ENCODE results near the gene RPS6KB2. TPM values are rescaled to one million over a fixed set of nuclear protein-coding genes. Genes with fewer than 3 reads are reported as not detected.

Gene RPS6KB2
- polyA plus RNA-seq (ENCODE audit: low read depth in 6 of 6), result 10 to 100 TPM; 37.9 to 54.7 (median 50.0) TPM

DNA sequence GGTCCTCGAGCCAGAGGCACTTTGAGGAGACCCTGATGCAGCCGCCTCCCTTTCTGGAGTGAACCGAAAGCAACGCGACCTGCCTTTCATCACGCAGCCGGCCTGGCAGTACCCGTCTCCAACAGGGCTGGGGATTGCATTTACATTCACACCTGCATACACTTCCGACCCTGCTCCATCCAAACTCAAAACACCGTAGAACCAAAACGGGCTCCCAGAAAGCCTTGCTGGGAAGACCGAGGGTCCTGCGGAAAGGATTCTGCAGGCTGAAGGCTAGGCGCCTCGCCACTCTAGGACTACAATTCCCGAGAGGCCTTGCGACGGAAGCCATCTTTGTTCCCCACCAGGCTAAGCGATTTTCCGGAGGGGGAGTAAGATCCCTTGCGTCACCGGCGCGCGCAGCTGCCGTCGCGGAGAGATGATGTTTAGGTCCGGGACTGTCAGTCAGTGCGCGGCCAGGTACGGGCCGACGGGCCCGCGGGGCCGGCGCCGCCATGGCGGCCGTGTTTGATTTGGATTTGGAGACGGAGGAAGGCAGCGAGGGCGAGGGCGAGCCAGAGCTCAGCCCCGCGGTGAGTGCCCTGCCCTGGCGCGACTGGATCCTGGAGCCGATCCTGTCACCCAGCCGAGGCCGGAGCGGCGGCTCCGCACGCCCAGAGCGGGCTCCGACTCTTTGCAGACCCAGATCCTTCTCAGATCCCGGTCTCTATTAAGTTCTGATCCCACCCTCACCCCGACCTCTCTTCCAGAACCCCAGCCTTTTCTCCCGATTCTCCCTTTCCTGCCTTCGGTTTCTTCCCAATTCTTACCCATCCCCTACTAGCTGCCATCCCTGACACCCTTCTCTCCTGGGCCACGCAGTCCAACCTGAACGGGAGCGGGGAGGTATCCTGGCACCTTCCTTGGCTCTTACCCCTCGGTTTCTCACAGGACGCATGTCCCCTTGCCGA, at the start of gene RPS6KB2:
Gene RPS6KB2 (plus strand): TSS at position 443 of the 950 bp plus-strand sequence. CDS start 52 bp downstream, at position 495.
- no peaks in the 10 kb centered on the region for H3K27me3 Mint-ChIP-seq
- peaks cover 0 to 7% of the 10 kb centered on the region in 2 donors for H3K36me3 Mint-ChIP-seq
- no peaks in the 10 kb centered on the region for H3K9me3 Mint-ChIP-seq
- ATAC-seq (ENCODE audit: low read depth in 2 of 2) (peak; percentile 92 to 95), DNase-seq (peak; percentile 99)
- H3K4me1 Mint-ChIP-seq, result peaks cover 14 to 49% (median 31%) of the 10 kb centered on the region in 3 donors
- H3K4me3 Mint-ChIP-seq, result peak within 1 kb of the TSS; percentile 86 to 99 (median 98)
- H3K27ac Mint-ChIP-seq, result peak within 1 kb of the TSS; percentile 88 to 98 (median 97)

DNA sequence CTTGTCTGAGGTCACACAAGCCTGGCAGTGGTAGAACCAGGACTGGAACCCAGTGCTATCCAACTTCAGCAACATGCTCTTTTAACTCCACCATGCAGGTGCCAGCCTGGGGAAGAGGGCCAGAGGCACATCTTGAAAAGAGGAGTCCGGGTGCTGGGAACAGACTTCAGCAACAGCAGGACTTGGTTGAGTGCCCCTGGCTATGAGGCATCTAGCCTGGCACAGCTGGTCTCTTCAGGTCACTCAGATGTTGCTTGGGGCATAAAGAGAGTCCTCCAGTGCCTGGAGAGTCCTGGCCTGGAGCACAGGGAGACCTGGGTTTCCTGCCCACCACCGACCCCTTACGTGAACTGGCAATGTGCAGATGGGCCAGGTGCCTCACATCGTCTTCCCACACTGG, 49.8 kb upstream of the RPS6KB2 start:
- H3K27ac Mint-ChIP-seq, result peak overlapping the region in 4 of 6 donors; percentile 38 to 56 (median 54)

DNA sequence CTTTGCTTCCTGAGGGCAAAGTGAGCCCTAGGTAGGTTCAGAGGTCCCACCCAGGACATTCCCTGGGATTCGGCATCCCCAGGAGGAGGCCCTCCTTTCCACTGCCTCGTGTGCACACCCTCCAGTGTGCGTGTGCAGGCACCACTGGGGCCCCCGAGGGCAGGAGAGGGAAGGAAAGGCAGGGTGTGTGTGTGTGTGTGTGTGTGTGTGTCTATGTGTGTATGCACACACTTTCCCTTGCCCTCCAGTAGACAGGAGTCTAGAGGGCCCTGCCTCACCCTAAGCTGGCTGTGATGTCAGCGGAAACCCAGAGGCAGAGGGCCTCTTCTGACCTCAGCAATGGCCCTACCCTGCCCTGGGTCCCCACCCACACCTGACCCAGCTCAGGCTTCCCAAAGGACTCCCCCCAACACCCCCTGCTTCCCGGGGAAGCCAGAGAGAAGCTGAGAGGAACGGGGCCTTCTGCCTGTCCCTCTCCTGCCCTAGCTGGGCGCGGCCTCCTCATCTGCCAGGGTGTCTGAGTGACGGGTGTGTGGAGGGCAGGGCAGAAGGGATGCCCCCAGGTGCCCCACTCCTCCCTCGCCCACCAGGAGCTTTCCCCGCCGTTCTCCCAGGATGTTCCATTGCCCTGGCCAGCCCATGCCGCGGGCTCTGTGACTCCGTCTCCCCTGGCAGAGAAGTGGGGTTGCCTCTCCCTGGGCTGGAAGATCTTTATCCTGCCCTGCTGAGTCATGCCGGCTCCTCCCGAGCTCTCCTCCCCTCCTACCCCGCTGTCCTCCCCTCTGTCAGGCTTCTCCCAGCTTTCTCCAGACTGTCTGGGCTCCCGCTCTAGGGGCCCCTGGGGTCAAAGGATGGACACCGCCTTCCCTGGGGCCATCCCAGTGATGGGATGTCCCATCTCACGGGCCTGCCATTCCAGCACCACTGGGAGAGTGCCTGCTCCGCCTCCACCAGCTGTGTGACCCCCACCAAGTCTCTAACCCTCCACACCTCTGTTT, 48.9 kb upstream of the RPS6KB2 start:
- Mint-ChIP-seq H3K9me3 (no peaks in the 10 kb centered on the region), H3K36me3 (no peaks in the 10 kb centered on the region), H3K4me1 (peaks cover 36 to 58% (median 54%) of the 10 kb centered on the region in 3 donors), H3K4me3 (no peak overlapping the region), H3K27me3 (no peaks in the 10 kb centered on the region), H3K27ac (peak overlapping the region in 4 of 6 donors; percentile 53 to 62 (median 58))
- ATAC-seq (ENCODE audit: low read depth in 2 of 2) (no peak), DNase-seq (no peak)

More for the DNA sequence above, 49.8 kb upstream of the RPS6KB2 start:
- Mint-ChIP-seq H3K4me3 (peak overlapping the region in 3 of 8 donors; percentile 6 to 77 (median 20)), H3K27me3 (no peaks in the 10 kb centered on the region), H3K36me3 (no peaks in the 10 kb centered on the region), H3K9me3 (no peaks in the 10 kb centered on the region), H3K4me1 (peaks cover 42 to 64% (median 59%) of the 10 kb centered on the region in 3 donors)
- DNase-seq, result no peak
- no peak for ATAC-seq (ENCODE audit: low read depth in 2 of 2)

DNA sequence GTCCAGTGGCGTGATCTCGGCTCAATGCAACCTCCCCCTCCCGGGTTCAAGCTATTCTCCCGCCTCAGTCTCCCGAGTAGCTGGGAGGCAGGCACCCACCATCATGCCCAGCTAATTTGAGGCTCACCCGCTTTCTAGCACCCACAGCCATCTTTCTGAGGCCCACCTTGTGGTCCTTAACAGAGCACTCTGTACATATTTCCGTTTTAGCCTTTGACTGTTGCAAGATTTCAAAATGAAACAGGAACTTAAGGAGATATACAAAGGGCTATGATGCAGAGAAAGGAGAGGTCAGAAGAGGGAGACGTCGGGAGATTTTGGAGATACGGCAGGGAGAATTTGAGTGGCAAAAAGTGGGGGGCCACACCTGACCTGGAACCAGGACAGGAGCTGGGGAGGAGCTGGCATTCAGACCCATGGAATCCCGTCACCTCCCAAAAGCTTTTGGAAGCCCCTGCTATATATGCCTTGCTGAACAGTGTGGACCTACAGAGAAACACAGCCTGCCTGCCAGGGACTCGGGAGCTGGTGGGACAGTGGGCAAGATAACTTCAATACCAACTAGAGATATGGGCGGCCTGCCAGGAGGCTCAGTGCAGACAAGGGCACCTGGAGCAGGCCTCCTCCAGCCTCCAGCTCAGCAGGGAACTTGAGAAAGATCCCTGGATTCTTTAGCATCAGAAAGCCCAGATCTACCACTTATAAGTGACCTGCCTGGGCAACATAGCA, 46.9 kb upstream of the RPS6KB2 start:
- ATAC-seq (ENCODE audit: low read depth in 2 of 2) (peak; percentile 81 to 88), DNase-seq (peak; percentile 55)
- H3K27me3 Mint-ChIP-seq, result no peaks in the 10 kb centered on the region
- H3K36me3 Mint-ChIP-seq, result no peaks in the 10 kb centered on the region
- peaks cover 30 to 42% (median 40%) of the 10 kb centered on the region in 3 donors for H3K4me1 Mint-ChIP-seq
- H3K9me3 Mint-ChIP-seq, result no peaks in the 10 kb centered on the region
- H3K4me3 Mint-ChIP-seq, result peak overlapping the region; percentile 5 to 66 (median 60)
- peak overlapping the region; percentile 58 to 96 (median 92) for H3K27ac Mint-ChIP-seq

DNA sequence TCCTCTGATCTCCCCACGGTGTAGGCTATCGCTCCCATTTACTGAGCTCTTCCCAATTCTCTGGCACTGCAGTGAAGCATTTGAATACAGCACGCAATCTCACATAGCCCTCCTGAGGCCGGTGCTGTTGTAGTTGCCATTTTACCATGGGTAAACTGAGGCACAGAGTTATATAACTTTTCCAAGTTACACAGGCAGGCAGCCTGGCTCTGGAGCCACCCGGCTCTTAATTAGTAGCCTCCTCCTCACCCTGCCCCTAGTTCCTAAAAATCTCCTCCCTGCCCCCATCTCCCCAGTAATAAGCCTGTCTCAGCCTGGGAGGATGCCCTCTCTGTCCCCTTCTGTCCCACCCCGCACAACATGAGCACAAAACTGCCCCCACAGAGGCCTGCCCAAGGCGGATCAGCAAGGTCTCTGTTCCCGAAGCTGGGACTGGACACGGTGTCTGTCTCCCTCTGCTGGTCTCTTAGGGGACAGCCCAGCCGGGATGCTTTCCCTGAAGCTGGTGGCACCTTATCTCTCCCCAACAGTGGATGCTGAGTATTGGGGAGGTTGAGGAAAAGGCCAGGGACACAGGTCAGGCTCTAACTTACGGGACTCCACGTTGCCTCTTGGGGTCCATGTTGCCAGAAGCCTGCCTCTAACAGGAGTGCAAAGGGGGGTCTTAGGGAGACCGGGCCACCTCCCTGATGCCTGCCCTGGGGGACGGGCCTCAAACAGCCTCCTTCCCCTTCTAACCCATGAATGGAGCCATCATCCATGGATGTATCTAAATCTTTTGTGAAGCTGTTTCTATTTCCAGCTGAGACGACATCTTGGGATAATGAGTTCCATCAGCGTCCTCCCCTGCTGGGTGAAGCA, 45.8 kb upstream of the RPS6KB2 start:
- DNase-seq (peak; percentile 79), ATAC-seq (ENCODE audit: low read depth in 2 of 2) (peak; percentile 73 to 79)
- no peaks in the 10 kb centered on the region for H3K36me3 Mint-ChIP-seq
- peak overlapping the region in 5 of 6 donors; percentile 58 to 98 (median 91) for H3K27ac Mint-ChIP-seq
- H3K9me3 Mint-ChIP-seq, result no peaks in the 10 kb centered on the region
- peak overlapping the region; percentile 1 to 90 (median 81) for H3K4me3 Mint-ChIP-seq
- H3K4me1 Mint-ChIP-seq, result peaks cover 26 to 41% (median 35%) of the 10 kb centered on the region in 3 donors
- no peaks in the 10 kb centered on the region for H3K27me3 Mint-ChIP-seq

DNA sequence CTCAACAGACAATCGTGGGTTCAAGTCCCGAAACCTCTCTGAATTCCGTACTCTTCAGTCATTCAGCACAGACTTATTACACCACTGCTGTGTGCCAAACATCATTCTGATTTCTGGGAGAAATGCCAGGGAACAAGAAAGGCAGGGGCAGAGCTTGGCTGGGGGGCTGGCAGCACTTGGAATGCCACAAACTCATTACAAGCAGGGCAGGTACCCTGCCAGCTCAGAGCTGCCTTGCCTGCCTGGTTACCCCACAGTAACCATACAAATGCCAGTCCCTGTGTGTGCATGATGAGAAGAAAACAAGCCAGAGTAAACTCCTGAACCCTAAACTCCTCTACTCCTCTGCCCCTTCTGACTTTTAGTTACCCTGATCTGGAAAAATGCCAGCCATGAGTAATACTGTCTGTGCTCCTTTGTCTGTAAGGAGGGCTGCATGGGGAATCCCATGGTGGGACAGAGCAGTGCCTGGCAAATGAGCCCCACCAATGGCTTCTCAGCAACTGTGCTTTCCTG, 43.4 kb upstream of the RPS6KB2 start:
- peak overlapping the region in 1 of 8 donors; percentile 3 for H3K4me3 Mint-ChIP-seq
- H3K4me1 Mint-ChIP-seq, result peaks cover 30 to 43% (median 35%) of the 10 kb centered on the region in 3 donors
- no peaks in the 10 kb centered on the region for H3K27me3 Mint-ChIP-seq
- H3K36me3 Mint-ChIP-seq, result no peaks in the 10 kb centered on the region
- no peaks in the 10 kb centered on the region for H3K9me3 Mint-ChIP-seq
- ATAC-seq (ENCODE audit: low read depth in 2 of 2), result no peak
- peak overlapping the region in 1 of 6 donors; percentile 47 for H3K27ac Mint-ChIP-seq
- no peak for DNase-seq

GRCh38 chr11:67387069-67387468, 41.2 kb upstream of the RPS6KB2 start:
- no peak overlapping the region for H3K27ac Mint-ChIP-seq
- no peaks in the 10 kb centered on the region for H3K27me3 Mint-ChIP-seq
- peaks cover 27 to 33% (median 32%) of the 10 kb centered on the region in 3 donors for H3K4me1 Mint-ChIP-seq
- DNase-seq (no peak), ATAC-seq (ENCODE audit: low read depth in 2 of 2) (no peak)
- H3K36me3 Mint-ChIP-seq, result no peaks in the 10 kb centered on the region
- no peaks in the 10 kb centered on the region for H3K9me3 Mint-ChIP-seq
- H3K4me3 Mint-ChIP-seq, result peak overlapping the region in 1 of 8 donors; percentile 40

DNA sequence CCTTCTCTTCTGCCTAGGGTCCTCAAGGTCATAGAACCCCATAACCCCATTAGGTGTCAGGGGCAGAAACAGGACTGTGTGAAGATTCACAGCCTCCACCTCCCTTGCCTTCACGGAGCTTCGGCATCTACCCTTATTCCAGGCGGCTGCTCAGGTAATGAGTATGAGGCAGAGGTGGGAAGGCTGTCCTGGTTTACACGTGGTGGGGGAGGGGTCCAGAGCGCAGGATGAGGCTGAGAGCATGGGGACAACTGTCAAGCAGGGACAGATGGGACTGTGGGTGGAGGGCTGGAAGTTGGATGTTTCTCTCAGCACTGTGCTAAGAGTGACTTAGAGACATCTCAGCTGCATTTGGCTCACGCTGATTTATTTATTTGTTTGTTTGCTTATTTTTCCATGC, 40.8 kb upstream of the RPS6KB2 start:
- Mint-ChIP-seq H3K4me1 (peaks cover 28 to 33% (median 32%) of the 10 kb centered on the region in 3 donors), H3K4me3 (peak overlapping the region in 1 of 8 donors; percentile 40), H3K27me3 (no peaks in the 10 kb centered on the region), H3K27ac (peak overlapping the region in 1 of 6 donors; percentile 65), H3K36me3 (no peaks in the 10 kb centered on the region), H3K9me3 (no peaks in the 10 kb centered on the region)
- no peak for DNase-seq
- no peak for ATAC-seq (ENCODE audit: low read depth in 2 of 2)

DNA sequence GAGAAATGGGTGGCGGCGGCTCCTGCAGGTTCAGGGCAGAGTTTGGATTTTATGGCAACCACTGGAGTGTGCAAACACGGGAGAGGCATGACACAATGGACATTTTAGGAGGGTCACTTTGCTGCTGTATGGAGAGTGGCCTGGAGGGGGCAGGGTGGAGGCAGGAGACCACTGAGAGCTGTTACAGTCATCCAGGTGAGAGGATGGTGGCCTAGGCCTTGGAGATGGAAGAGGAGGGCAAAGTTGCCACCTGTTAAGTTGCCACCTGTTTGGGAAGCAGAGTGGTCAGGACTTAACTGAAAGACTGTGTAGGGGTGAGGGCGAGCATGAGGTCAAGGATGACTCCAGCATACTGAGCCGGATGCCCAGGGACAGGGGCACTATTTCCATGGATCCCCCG, 38.8 kb upstream of the RPS6KB2 start:
- Mint-ChIP-seq H3K4me1 (peaks cover 35 to 46% (median 45%) of the 10 kb centered on the region in 3 donors), H3K4me3 (peak overlapping the region; percentile 61 to 88 (median 72)), H3K36me3 (no peaks in the 10 kb centered on the region), H3K9me3 (no peaks in the 10 kb centered on the region), H3K27me3 (no peaks in the 10 kb centered on the region), H3K27ac (peak overlapping the region in 4 of 6 donors; percentile 71 to 95 (median 80))
- ATAC-seq (ENCODE audit: low read depth in 2 of 2) (peak; percentile 32 to 33), DNase-seq (peak; percentile 51)

DNA sequence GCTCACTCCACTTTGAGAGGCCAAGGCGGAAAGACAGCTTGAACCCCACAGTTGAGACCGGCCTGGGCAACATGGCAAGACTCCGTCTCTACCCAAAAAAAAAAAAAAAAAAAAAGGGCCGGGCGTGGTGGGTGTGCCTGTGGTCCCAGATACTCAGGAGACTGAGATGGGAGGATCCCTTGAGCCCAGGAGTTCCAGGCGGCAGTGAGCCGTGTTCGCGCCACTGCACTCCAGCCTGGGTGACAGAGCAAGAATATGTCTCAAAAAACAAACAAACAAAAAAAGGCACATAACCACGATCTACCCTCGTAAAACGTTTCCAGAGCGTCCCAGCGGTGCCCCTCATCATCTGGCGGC, 37.4 kb upstream of the RPS6KB2 start:
- H3K27ac Mint-ChIP-seq, result peak overlapping the region; percentile 56 to 94 (median 91)
- H3K4me1 Mint-ChIP-seq, result peaks cover 35 to 46% (median 45%) of the 10 kb centered on the region in 3 donors
- no peak for DNase-seq
- H3K4me3 Mint-ChIP-seq, result peak overlapping the region; percentile 79 to 93 (median 90)
- H3K27me3 Mint-ChIP-seq, result no peaks in the 10 kb centered on the region
- ATAC-seq (ENCODE audit: low read depth in 2 of 2), result no peak
- no peaks in the 10 kb centered on the region for H3K36me3 Mint-ChIP-seq
- H3K9me3 Mint-ChIP-seq, result no peaks in the 10 kb centered on the region

DNA sequence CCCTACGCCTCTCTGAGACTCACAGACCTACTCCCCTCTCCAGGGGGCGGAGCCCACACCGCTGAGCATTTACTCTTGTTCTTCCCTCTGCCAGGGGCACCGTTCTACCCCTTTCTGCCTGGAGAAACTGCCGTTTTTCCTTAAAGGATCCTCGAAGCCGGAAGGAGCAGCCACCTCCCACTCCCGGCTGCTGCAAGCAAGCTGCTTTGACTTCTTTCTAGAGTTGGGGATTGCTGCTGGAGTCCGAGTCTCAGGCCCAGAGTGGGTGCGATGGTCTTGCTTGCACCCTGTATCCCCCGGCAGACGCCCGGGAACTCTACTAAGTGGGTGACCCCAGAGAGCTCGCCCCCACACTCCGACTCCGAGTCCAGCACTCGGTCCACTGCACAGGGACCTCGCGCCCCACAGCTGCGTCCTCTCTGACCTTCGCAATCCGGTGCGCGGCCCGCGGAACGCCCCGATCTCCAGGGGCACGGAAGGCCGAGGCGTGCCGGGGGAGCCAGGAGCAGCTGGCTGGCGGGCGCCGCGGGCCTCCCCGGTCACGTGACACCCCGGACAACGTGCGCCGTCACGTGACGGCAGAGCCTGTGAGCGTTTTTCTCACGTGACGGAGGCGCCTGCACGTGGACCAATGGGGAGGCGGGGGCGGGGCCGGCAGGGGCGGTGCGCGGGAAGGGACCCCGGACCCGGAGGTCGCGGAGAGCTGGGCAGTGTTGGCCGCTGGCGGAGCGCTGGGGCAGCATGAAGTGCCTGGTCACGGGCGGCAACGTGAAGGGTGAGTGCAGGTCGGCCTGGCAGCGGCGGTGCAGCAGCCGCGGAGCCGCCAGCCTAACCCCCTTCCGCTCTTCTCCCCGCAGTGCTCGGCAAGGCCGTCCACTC, 36.8 kb upstream of the RPS6KB2 start, which contains the start of gene RAD9A:
Gene RAD9A (plus strand): TSS at position 683 of the 879 bp plus-strand sequence. CDS start 59 bp downstream, at position 742.
- H3K4me3 Mint-ChIP-seq, result peak within 1 kb of the TSS; percentile 79 to 93 (median 90)
- peak; percentile 83 to 85 for ATAC-seq (ENCODE audit: low read depth in 2 of 2)

More for the DNA sequence above, 36.8 kb upstream of the RPS6KB2 start, which contains the start of gene RAD9A:
- Mint-ChIP-seq H3K4me1 (peaks cover 39 to 51% (median 48%) of the 10 kb centered on the region in 3 donors), H3K27ac (peak within 1 kb of the TSS; percentile 79 to 94 (median 91)), H3K27me3 (no peaks in the 10 kb centered on the region), H3K9me3 (no peaks in the 10 kb centered on the region), H3K36me3 (no peaks in the 10 kb centered on the region)
- peak; percentile 89 for DNase-seq
